Upper lobe of left lung (tissue), 6 donors: ENCODE measurements around the gene ZNF334. TPM values are rescaled to one million over a fixed set of nuclear protein-coding genes. Genes with fewer than 3 reads are reported as not detected.

Source experiments
- ATAC-seq, 2 donors: fragments of 200-7000 bp; cut with Tn5 transposase; one replicate each; pipeline ENCODE4 v1.9.1; 2022; ENCODE audit warnings: mild to moderate bottlenecking in 2 of 2, moderate library complexity in 2 of 2; ENCODE audit not compliant: low FRiP score in 2 of 2
- DNase-seq, 2 donors: peaks; one replicate each; pipeline ENCODE4 v3.0.0-alpha.2; 2019 to 2020
- H3K27ac ChIP-seq, 4 donors: fragments of 200-600 bp; sonication (generic); one replicate each; pipeline ENCODE4 v1.5.1; 2016 to 2019
- H3K27me3 ChIP-seq, 4 donors: fragments of 200-600 bp; sonication (generic); one replicate each; pipeline ENCODE4 v1.5.1; 2017 to 2019
- H3K36me3 ChIP-seq, 4 donors: fragments of 200-600 bp; sonication (generic); one replicate each; pipeline ENCODE4 v1.5.1; 2016 to 2019
- H3K4me1 ChIP-seq, 4 donors: fragments of 200-600 bp; sonication (generic); one replicate each; pipeline ENCODE4 v1.5.1; 2018 to 2019
- H3K4me3 ChIP-seq, 4 donors: fragments of 200-600 bp; sonication (generic); one replicate each; pipeline ENCODE4 v1.5.1; 2017 to 2019; ENCODE audit warnings: mild to moderate bottlenecking in 2 of 4, moderate library complexity in 1 of 4
- H3K9me3 ChIP-seq, 4 donors: fragments of 200-600 bp; sonication (generic); one replicate each; pipeline ENCODE4 v1.5.1; 2018 to 2019
- CTCF ChIP-seq, 6 experiments: fragments of 450-650 bp in 4 of 6; fragments of 200-600 bp in 2 of 6; sonication (generic) in 2 of 6; IDR thresholded peaks; one replicate each; pipeline ENCODE4 v1.5.1; 2016 to 2019; ENCODE audit warnings: antibody characterized with exemption in 6 of 6
- EP300 ChIP-seq, 4 donors: sonication (generic); formaldehyde crosslinking; IDR thresholded peaks; one replicate each; pipeline ENCODE4 v1.5.1; 2017; ENCODE audit warnings: antibody characterized with exemption in 4 of 4, control low read depth in 2 of 4
- POLR2A ChIP-seq, 4 donors: fragments of 450-650 bp; IDR thresholded peaks; one replicate each; pipeline ENCODE4 v1.5.1; 2016 to 2017; ENCODE audit warnings: antibody characterized with exemption in 4 of 4, mild to moderate bottlenecking in 2 of 4
- POLR2AphosphoS5 ChIP-seq, 2 donors: sonication (generic); formaldehyde crosslinking; IDR thresholded peaks; one replicate each; pipeline ENCODE4 v1.5.1; 2017; ENCODE audit warnings: antibody characterized with exemption in 2 of 2
- WGBS, 2 donors: methylation state at CpG; one replicate each; pipeline ENCODE4 v1.1.5; 2017 to 2018; 5-methylcytosine and 5-hydroxymethylcytosine counted together
- total RNA-seq, 6 donors: library from RNA; depleted of rRNA in 4 of 6; stranded (reverse); fragments of >200 nt in 4 of 6; gene quantifications; one replicate each; pipeline versions ENCODE4 v1.1.0 to v1.2.1, GENCODE V29; 2016 to 2021
- donor health status: DM: no; HTN: no; CAD: no; lungs with moderate emphysema.
- donor health status: DM: no; HTN: yes; CAD: no; lungs with severe emphysema.

The ZNF334 gene
- total RNA-seq, 6 donors from 2014 or later = 1.9 to 27.2 (median 5.2) TPM

GRCh38 chr20:46461808-46462207 is 51.6 kb downstream of the ZNF334 start:
- DNase-seq (no peak), ATAC-seq (no peak)
- 95 to 98% methylated on average over 3 of the region's 3 CpGs for WGBS, 2 donors
- no peaks in the 10 kb centered on the region for H3K27me3 ChIP-seq
- no peak for TF ChIP-seq POLR2A (IDR thresholded peaks at IDR 0.05)
- TF ChIP-seq EP300 (IDR thresholded peaks at IDR 0.05) = no peak
- no peak for TF ChIP-seq CTCF (IDR thresholded peaks at IDR 0.05)
- TF ChIP-seq POLR2AphosphoS5 (IDR thresholded peaks at IDR 0.05) = no peak
- H3K9me3 ChIP-seq = peaks cover 0 to under 1% (median 0%) of the 10 kb centered on the region in 4 donors
- no peak overlapping the region for H3K4me3 ChIP-seq
- peaks cover 0 to 7% (median 0%) of the 10 kb centered on the region in 4 donors for H3K4me1 ChIP-seq
- no peaks in the 10 kb centered on the region for H3K36me3 ChIP-seq
- no peak overlapping the region for H3K27ac ChIP-seq

- peak; percentile 56 to 70 for DNase-seq
- WGBS, 2 donors = 9 to 10% methylated on average over 29 to 34 of the region's 36 CpGs
- Histone ChIP-seq H3K4me1 (peaks cover 0 to 7% (median 0%) of the 10 kb centered on the region in 4 donors), H3K9me3 (peaks cover 0 to 7% (median 4%) of the 10 kb centered on the region in 4 donors), H3K27ac (no peak overlapping the region), H3K36me3 (no peaks in the 10 kb centered on the region), H3K27me3 (no peaks in the 10 kb centered on the region), H3K4me3 (peak overlapping the region in 3 of 4 donors; percentile 18 to 32 (median 26))
- ATAC-seq = peak in 1 of 2 donors; percentile 46
- no peak for TF ChIP-seq CTCF (IDR thresholded peaks at IDR 0.05)
- no peak for TF ChIP-seq EP300 (IDR thresholded peaks at IDR 0.05)
- TF ChIP-seq POLR2A (IDR thresholded peaks at IDR 0.05) = no peak
- no peak for TF ChIP-seq POLR2AphosphoS5 (IDR thresholded peaks at IDR 0.05)
These were observed 54.3 kb downstream of the ZNF334 start for GRCh38 chr20:46458866-46459750.

GRCh38 chr20:46456255-46457028 is 56.9 kb downstream of the ZNF334 start:
- no peaks in the 10 kb centered on the region for H3K36me3 ChIP-seq
- H3K9me3 ChIP-seq = peaks cover 0 to 7% (median 4%) of the 10 kb centered on the region in 4 donors
- peaks cover 0 to 7% (median 0%) of the 10 kb centered on the region in 4 donors for H3K4me1 ChIP-seq
- H3K27me3 ChIP-seq = no peaks in the 10 kb centered on the region
- DNase-seq = no peak
- H3K4me3 ChIP-seq = no peak overlapping the region
- TF ChIP-seq POLR2AphosphoS5 (IDR thresholded peaks at IDR 0.05) (no peak), POLR2A (IDR thresholded peaks at IDR 0.05) (no peak), CTCF (IDR thresholded peaks at IDR 0.05) (no peak), EP300 (IDR thresholded peaks at IDR 0.05) (no peak)
- ATAC-seq = no peak
- no peak overlapping the region for H3K27ac ChIP-seq
- 89 to 96% methylated on average over 5 of the region's 5 CpGs for WGBS, 2 donors

GRCh38 chr20:46455729-46456128 is 57.6 kb downstream of the ZNF334 start:
- Histone ChIP-seq H3K4me3 (no peak overlapping the region), H3K27me3 (no peaks in the 10 kb centered on the region), H3K4me1 (peaks cover 0 to 7% (median 0%) of the 10 kb centered on the region in 4 donors), H3K27ac (no peak overlapping the region), H3K9me3 (peaks cover 0 to 7% (median 4%) of the 10 kb centered on the region in 4 donors), H3K36me3 (no peaks in the 10 kb centered on the region)
- no peak for ATAC-seq
- TF ChIP-seq POLR2A (IDR thresholded peaks at IDR 0.05) = no peak
- TF ChIP-seq EP300 (IDR thresholded peaks at IDR 0.05) = no peak
- TF ChIP-seq POLR2AphosphoS5 (IDR thresholded peaks at IDR 0.05) = no peak
- no peak for TF ChIP-seq CTCF (IDR thresholded peaks at IDR 0.05)
- no peak for DNase-seq
- WGBS, 2 donors = 85 to 94% methylated on average over 2 of the region's 2 CpGs

Other genes starting within 250 kb of the ZNF334 start
- under 1 TPM in 4 of 6 donors, not detected in 2; 0.10 to 0.40 (median 0.24) TPM for gene CDH22, start 205.1 kb downstream of the ZNF334 start, total RNA-seq
- gene ELMO2, start 106.9 kb downstream of the ZNF334 start, total RNA-seq = 100 to 1,000 TPM in 1 of 6 donors, 10 to 100 TPM in 5; 36.4 to 103 (median 46.3) TPM
- gene OCSTAMP, start 37.1 kb upstream of the ZNF334 start, total RNA-seq = not detected
- 10 to 100 TPM in 1 of 6 donors, 1 to 10 TPM in 4, under 1 TPM in 1; 0.88 to 11.5 (median 1.3) TPM for gene SLC13A3, start 137.9 kb upstream of the ZNF334 start, total RNA-seq
- 10 to 100 TPM in 4 of 6 donors, 1 to 10 TPM in 2; 8.1 to 21.9 (median 12.5) TPM for gene TP53RK, start 175.9 kb upstream of the ZNF334 start, total RNA-seq
- gene SLC2A10, start 196.1 kb upstream of the ZNF334 start, total RNA-seq = 10 to 100 TPM in 4 of 6 donors, 1 to 10 TPM in 2; 5.5 to 93.2 (median 13.8) TPM